SK-N-SH treated with all-trans-retinoic acid at 6 μM for 48 hours (cell line): ENCODE measurements around the gene PLEKHM3.

ENCODE experiments used
- ATAC-seq: fragments of 200-7000 bp; cut with Tn5 transposase; 3 replicates; pipeline ENCODE4 v1.9.1; 2020; ENCODE audit warnings: mild to moderate bottlenecking, moderate library complexity
- ARNTL ChIP-seq: fragments of 450-650 bp; formaldehyde crosslinking; IDR thresholded peaks from 2 replicates; pipeline ENCODE4 v1.5.0; 2020; ENCODE audit warnings: low read depth, mild to moderate bottlenecking, moderate library complexity, borderline replicate concordance
- ESRRG ChIP-seq: fragments of 250-450 bp; sonication (Bioruptor Pico); IDR thresholded peaks from 2 replicates; pipeline ENCODE4 v1.6.1; 2021; ENCODE audit warnings: mild to moderate bottlenecking
- GLIS3 ChIP-seq: fragments of 250-450 bp; sonication (Bioruptor Pico); IDR thresholded peaks from 2 replicates; pipeline ENCODE4 v1.5.0; 2020; ENCODE audit warnings: mild to moderate bottlenecking, moderate library complexity
- PPARA ChIP-seq: fragments of 250-450 bp; sonication (Bioruptor Pico); IDR thresholded peaks from 2 replicates; pipeline ENCODE4 v1.5.0; 2020; ENCODE audit warnings: mild to moderate bottlenecking, borderline replicate concordance
- RARB ChIP-seq: fragments of 250-450 bp; sonication (Bioruptor Pico); IDR thresholded peaks from 2 replicates; pipeline ENCODE4 v1.8.0; 2021; ENCODE audit warnings: mild to moderate bottlenecking, moderate library complexity
- SNAI2 ChIP-seq: fragments of 250-450 bp; sonication (Bioruptor Pico); IDR thresholded peaks from 2 replicates; pipeline ENCODE4 v1.5.0; 2020; ENCODE audit warnings: mild to moderate bottlenecking, moderate library complexity
- TCF4 ChIP-seq: fragments of 250-450 bp; sonication (Bioruptor Pico); IDR thresholded peaks from 2 replicates; pipeline ENCODE4 v1.8.0; 2021; ENCODE audit warnings: mild to moderate bottlenecking, moderate library complexity, borderline replicate concordance
- TOX ChIP-seq: fragments of 250-450 bp; sonication (Bioruptor Pico); IDR thresholded peaks from 2 replicates; pipeline ENCODE4 v1.8.0; 2021; ENCODE audit warnings: mild to moderate bottlenecking, moderate library complexity, borderline replicate concordance
- ZC3H10 ChIP-seq: fragments of 250-450 bp; sonication (Bioruptor Pico); IDR thresholded peaks from 2 replicates; pipeline ENCODE4 v1.5.1; 2021; ENCODE audit warnings: mild to moderate bottlenecking, moderate library complexity
- ZFP3 ChIP-seq: fragments of 250-450 bp; sonication (Bioruptor Pico); IDR thresholded peaks from 2 replicates; pipeline ENCODE4 v1.5.0; 2020; ENCODE audit warnings: mild to moderate bottlenecking, moderate library complexity
- ZFP30 ChIP-seq: fragments of 450-650 bp; formaldehyde crosslinking; IDR thresholded peaks from 2 replicates; pipeline ENCODE4 v1.5.0; 2022; ENCODE audit warnings: mild to moderate bottlenecking, moderate library complexity
- ZNF70 ChIP-seq: fragments of 450-650 bp; formaldehyde crosslinking; IDR thresholded peaks from 2 replicates; pipeline ENCODE4 v1.5.0; 2020; ENCODE audit warnings: mild to moderate bottlenecking, moderate library complexity
- ZNF8 ChIP-seq: fragments of 450-650 bp; formaldehyde crosslinking; IDR thresholded peaks from 2 replicates; pipeline ENCODE4 v1.5.0; 2020; ENCODE audit warnings: mild to moderate bottlenecking, moderate library complexity
- TF ChIP-seq, protein P1 (sequence below): fragments of 250-450 bp; sonication (Bioruptor Pico); IDR thresholded peaks from 2 replicates; pipeline ENCODE4 v1.8.0; 2021; ENCODE audit warnings: low read depth, mild to moderate bottlenecking, moderate library complexity, borderline replicate concordance
- TF ChIP-seq, protein P2 (sequence below): fragments of 250-450 bp; sonication (Bioruptor Pico); IDR thresholded peaks from 2 replicates; pipeline ENCODE4 v1.8.0; 2020; ENCODE audit warnings: mild to moderate bottlenecking, moderate library complexity, borderline replicate concordance
- TF ChIP-seq, protein P3 (sequence below): fragments of 250-450 bp; sonication (Bioruptor Pico); IDR thresholded peaks from 2 replicates; pipeline ENCODE4 v1.5.1; 2021; ENCODE audit warnings: mild to moderate bottlenecking, moderate library complexity
- TF ChIP-seq, protein P4 (sequence below): fragments of 250-450 bp; sonication (Bioruptor Pico); IDR thresholded peaks from 2 replicates; pipeline ENCODE4 v1.5.0; 2020; ENCODE audit warnings: mild to moderate bottlenecking, moderate library complexity

The PLEKHM3 gene

DNA sequence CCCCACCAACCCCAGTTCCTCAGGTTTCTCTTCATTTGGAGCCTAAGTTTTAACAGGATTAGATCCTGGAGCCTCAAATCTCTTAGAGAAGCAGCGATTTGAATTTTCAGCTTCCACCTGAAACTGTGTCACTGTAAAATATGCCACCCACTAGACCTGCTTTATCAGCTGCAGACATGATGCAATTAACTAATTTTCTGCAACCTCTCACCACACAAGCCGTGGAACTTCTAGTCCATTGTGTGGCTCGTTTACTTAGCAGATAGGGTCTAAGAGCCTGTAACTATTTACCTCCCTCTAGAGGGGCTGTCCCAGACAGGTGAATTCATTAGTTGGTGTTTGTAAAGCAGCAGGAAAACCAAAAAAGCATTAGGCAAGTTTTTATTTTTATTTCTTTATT lies 224.1 kb downstream of the PLEKHM3 start (continued):
- TF ChIP-seq, protein P1, sequence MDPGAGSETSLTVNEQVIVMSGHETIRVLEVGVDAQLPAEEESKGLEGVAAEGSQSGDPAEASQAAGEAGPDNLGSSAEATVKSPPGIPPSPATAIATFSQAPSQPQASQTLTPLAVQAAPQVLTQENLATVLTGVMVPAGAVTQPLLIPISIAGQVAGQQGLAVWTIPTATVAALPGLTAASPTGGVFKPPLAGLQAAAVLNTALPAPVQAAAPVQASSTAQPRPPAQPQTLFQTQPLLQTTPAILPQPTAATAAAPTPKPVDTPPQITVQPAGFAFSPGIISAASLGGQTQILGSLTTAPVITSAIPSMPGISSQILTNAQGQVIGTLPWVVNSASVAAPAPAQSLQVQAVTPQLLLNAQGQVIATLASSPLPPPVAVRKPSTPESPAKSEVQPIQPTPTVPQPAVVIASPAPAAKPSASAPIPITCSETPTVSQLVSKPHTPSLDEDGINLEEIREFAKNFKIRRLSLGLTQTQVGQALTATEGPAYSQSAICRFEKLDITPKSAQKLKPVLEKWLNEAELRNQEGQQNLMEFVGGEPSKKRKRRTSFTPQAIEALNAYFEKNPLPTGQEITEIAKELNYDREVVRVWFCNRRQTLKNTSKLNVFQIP (CRISPR knock-in tag) = no peak
- TF ChIP-seq ZC3H10 (CRISPR knock-in tag) (no peak), SNAI2 (CRISPR knock-in tag) (no peak), ESRRG (CRISPR knock-in tag) (no peak)
- TF ChIP-seq, protein P2, sequence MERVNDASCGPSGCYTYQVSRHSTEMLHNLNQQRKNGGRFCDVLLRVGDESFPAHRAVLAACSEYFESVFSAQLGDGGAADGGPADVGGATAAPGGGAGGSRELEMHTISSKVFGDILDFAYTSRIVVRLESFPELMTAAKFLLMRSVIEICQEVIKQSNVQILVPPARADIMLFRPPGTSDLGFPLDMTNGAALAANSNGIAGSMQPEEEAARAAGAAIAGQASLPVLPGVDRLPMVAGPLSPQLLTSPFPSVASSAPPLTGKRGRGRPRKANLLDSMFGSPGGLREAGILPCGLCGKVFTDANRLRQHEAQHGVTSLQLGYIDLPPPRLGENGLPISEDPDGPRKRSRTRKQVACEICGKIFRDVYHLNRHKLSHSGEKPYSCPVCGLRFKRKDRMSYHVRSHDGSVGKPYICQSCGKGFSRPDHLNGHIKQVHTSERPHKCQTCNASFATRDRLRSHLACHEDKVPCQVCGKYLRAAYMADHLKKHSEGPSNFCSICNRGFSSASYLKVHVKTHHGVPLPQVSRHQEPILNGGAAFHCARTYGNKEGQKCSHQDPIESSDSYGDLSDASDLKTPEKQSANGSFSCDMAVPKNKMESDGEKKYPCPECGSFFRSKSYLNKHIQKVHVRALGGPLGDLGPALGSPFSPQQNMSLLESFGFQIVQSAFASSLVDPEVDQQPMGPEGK (CRISPR knock-in tag) = no peak

DNA sequence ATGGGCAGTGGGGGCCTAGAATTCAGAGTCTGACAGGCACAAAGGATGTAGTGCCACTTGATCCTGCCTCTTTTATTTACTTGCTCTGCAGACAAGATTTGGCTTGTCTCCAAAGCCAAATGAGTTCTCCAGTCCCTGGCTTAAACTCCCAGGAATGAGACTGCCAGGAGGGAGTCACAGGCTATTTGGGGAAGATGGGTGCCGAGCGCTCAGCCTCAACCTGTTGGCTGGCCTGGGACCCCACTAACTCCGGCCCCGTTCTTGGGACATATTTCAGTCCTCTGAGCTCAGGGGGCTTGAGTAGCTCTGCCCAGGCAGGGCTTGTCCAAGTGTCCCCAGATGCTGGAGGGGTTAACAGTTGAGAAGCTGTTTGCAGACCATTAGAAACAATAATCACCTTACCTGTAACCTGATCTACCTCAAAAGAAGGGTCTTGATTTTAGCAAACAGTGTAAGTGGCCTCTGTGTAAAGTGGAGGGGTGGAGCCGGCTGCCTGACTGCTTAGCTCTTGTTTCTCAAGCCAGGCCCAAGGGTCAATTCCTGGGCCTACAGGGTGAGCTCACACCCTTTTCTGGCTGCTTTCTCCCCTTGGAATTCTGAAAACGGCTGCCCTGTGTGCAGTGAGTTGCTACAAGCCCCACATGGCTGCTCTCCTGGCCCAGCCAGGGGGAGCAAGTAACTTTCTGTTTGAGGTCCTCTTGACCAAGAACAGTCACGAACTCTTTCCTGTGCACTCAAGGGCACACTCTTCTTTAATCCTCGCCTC lies 228.6 kb downstream of the PLEKHM3 start:
- TF ChIP-seq ZFP3 (CRISPR knock-in tag) = no peak
- no peak for TF ChIP-seq ESRRG (CRISPR knock-in tag)
- no peak for TF ChIP-seq TOX (CRISPR knock-in tag)
- TF ChIP-seq TCF4 (CRISPR knock-in tag) = no peak
- no peak for TF ChIP-seq ZNF70 (CRISPR knock-in tag)
- TF ChIP-seq, protein P1 (CRISPR knock-in tag) = no peak
- TF ChIP-seq ZNF8 (CRISPR knock-in tag) = no peak
- TF ChIP-seq, protein P2 (CRISPR knock-in tag) = no peak
- TF ChIP-seq GLIS3 = no peak
- TF ChIP-seq, protein P3, sequence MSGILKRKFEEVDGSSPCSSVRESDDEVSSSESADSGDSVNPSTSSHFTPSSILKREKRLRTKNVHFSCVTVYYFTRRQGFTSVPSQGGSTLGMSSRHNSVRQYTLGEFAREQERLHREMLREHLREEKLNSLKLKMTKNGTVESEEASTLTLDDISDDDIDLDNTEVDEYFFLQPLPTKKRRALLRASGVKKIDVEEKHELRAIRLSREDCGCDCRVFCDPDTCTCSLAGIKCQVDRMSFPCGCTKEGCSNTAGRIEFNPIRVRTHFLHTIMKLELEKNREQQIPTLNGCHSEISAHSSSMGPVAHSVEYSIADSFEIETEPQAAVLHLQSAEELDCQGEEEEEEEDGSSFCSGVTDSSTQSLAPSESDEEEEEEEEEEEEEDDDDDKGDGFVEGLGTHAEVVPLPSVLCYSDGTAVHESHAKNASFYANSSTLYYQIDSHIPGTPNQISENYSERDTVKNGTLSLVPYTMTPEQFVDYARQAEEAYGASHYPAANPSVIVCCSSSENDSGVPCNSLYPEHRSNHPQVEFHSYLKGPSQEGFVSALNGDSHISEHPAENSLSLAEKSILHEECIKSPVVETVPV (CRISPR knock-in tag) = no peak
- TF ChIP-seq ARNTL (CRISPR knock-in tag) = no peak
- TF ChIP-seq PPARA (CRISPR knock-in tag) = no peak
- no peak for TF ChIP-seq RARB (CRISPR knock-in tag)
- no peak for TF ChIP-seq ZFP30
- TF ChIP-seq, protein P4, sequence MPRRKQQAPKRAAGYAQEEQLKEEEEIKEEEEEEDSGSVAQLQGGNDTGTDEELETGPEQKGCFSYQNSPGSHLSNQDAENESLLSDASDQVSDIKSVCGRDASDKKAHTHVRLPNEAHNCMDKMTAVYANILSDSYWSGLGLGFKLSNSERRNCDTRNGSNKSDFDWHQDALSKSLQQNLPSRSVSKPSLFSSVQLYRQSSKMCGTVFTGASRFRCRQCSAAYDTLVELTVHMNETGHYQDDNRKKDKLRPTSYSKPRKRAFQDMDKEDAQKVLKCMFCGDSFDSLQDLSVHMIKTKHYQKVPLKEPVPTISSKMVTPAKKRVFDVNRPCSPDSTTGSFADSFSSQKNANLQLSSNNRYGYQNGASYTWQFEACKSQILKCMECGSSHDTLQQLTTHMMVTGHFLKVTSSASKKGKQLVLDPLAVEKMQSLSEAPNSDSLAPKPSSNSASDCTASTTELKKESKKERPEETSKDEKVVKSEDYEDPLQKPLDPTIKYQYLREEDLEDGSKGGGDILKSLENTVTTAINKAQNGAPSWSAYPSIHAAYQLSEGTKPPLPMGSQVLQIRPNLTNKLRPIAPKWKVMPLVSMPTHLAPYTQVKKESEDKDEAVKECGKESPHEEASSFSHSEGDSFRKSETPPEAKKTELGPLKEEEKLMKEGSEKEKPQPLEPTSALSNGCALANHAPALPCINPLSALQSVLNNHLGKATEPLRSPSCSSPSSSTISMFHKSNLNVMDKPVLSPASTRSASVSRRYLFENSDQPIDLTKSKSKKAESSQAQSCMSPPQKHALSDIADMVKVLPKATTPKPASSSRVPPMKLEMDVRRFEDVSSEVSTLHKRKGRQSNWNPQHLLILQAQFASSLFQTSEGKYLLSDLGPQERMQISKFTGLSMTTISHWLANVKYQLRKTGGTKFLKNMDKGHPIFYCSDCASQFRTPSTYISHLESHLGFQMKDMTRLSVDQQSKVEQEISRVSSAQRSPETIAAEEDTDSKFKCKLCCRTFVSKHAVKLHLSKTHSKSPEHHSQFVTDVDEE (CRISPR knock-in tag) = no peak
- ATAC-seq = peak; percentile 41
